ENCODE measurements around the gene TTPAL. TPM values are rescaled to one million over a fixed set of nuclear protein-coding genes. Genes with fewer than 3 reads are reported as not detected.
"Not testable (repeated sequence)": the region's sequence is repeated elsewhere in the genome, so short reads cannot be mapped to it uniquely, and the experiment has no call there.

Gene TTPAL
- total and polyA plus RNA-seq, 10 donors: 3.5 to 16.3 (median 11.8) TPM

- Histone ChIP-seq H3K27me3 (replicated peaks in 1 of 7) (no peaks in the 10 kb centered on the region), H3K27ac (no peak overlapping the region), H3K9me3 (no peaks in the 10 kb centered on the region), H3K4me3 (no peak overlapping the region), H3K36me3 (no peaks in the 10 kb centered on the region), H3K4me1 (no peaks in the 10 kb centered on the region)
- 87 to 96% (median 90%) methylated on average over 8 of the region's 8 CpGs for WGBS, 5 donors
- intact Hi-C loops (cut with DNase I; ENCODE audit: low total_unique reads): no loop called here
- no peak for DNase-seq
- TF ChIP-seq CTCF (IDR thresholded peaks at IDR 0.05 in 8 of 11, conservative IDR thresholded peaks at IDR 0.05 in 3 of 11) (no peak), POLR2AphosphoS5 (IDR thresholded peaks at IDR 0.05) (no peak), POLR2A (IDR thresholded peaks at IDR 0.05) (no peak)
Observed at GRCh38 chr20:44468044-44468782, 7.5 kb upstream of the TTPAL start.

- H3K9me3 ChIP-seq: no peaks in the 10 kb centered on the region
- intact Hi-C loops (cut with DNase I; ENCODE audit: low total_unique reads): no loop called here
- no peak for TF ChIP-seq POLR2AphosphoS5 (IDR thresholded peaks at IDR 0.05)
- TF ChIP-seq POLR2A (IDR thresholded peaks at IDR 0.05): no peak
- no peak for TF ChIP-seq CTCF (IDR thresholded peaks at IDR 0.05 in 8 of 11, conservative IDR thresholded peaks at IDR 0.05 in 3 of 11)
- no peaks in the 10 kb centered on the region for H3K36me3 ChIP-seq
- H3K4me3 ChIP-seq: no peak overlapping the region
- no peak overlapping the region for H3K27ac ChIP-seq
- WGBS, 5 donors: 49 to 75% (median 58%) methylated on average over 5 of the region's 5 CpGs
- H3K4me1 ChIP-seq: peaks cover 0 to 6% (median 5%) of the 10 kb centered on the region in 6 donors
- H3K27me3 ChIP-seq (replicated peaks in 1 of 7): no peaks in the 10 kb centered on the region
- DNase-seq: no peak
Observed at GRCh38 chr20:44470327-44470726, 5.3 kb upstream of the TTPAL start.

GRCh38 chr20:44471481-44471882 lies 4.2 kb upstream of the TTPAL start:
- H3K9me3 ChIP-seq: no peaks in the 10 kb centered on the region
- H3K4me1 ChIP-seq: peaks cover 4 to 17% (median 15%) of the 10 kb centered on the region in 6 donors
- H3K4me3 ChIP-seq: no peak overlapping the region
- H3K27me3 ChIP-seq (replicated peaks in 1 of 7): no peaks in the 10 kb centered on the region
- intact Hi-C loops (cut with DNase I; ENCODE audit: low total_unique reads): no loop called here
- no peak for TF ChIP-seq POLR2A (IDR thresholded peaks at IDR 0.05)
- TF ChIP-seq POLR2AphosphoS5 (IDR thresholded peaks at IDR 0.05): no peak
- no peak for TF ChIP-seq CTCF (IDR thresholded peaks at IDR 0.05 in 8 of 11, conservative IDR thresholded peaks at IDR 0.05 in 3 of 11)
- no peak overlapping the region for H3K27ac ChIP-seq
- WGBS, 5 donors: 77 to 85% (median 83%) methylated on average over 2 of the region's 2 CpGs
- no peak for DNase-seq
- no peaks in the 10 kb centered on the region for H3K36me3 ChIP-seq

GRCh38 chr20:44472283-44472682 lies 3.4 kb upstream of the TTPAL start:
- intact Hi-C loops (cut with DNase I; ENCODE audit: low total_unique reads); H3K4me3 ChIP-seq; H3K27me3 ChIP-seq (replicated peaks in 1 of 7); DNase-seq; H3K36me3 ChIP-seq; H3K9me3 ChIP-seq; H3K27ac ChIP-seq: not testable (repeated sequence)
- WGBS, 5 donors: 85 to 93% (median 90%) methylated on average over 9 of the region's 9 CpGs
- H3K4me1 ChIP-seq: peaks cover 4 to 25% (median 21%) of the 10 kb centered on the region in 6 donors

Data from spleen (tissue), 11 donors.